ENCODE results near the gene CACNA1A.

DNA sequence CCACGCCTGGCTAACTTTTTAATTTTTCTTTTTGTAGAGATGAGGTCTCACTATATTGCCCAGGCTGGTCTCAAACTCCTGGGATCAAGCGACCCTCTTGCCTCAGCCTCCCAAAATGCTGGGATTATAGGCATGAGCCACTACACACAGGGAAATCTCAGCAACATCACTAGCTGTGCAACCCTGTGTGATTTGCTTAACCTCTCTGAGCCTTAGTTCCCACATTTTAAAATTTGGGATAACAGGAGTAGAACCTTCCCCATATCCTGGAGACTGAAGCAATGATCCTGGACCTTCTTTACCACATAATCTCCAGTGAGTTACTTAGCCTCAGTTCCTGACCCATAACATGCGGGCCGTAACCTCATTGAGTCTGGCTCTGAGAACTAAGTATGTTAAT is 217.0 kb downstream of the CACNA1A start:
- no peak for TF ChIP-seq EZH2 (IDR thresholded peaks at IDR 0.05; ENCODE audit: insufficient read depth, poor library complexity, severe bottlenecking)
- TF ChIP-seq EZH2phosphoT487 (IDR thresholded peaks at IDR 0.05; ENCODE audit: insufficient read depth, low read depth) = no peak

Data from GM23248 (cell line).